MM.1S (cell line): Measurements from ENCODE around the gene TRIM54.

Experiments used
- CTCF ChIP-seq: fragments of 300-600 bp; sonication (generic); IDR thresholded peaks from 2 replicates; pipeline ENCODE4 v1.5.1; 2016; ENCODE audit warnings: antibody characterized with exemption, low read length, mixed read lengths
- EZH2 ChIP-seq: fragments of 300-600 bp; sonication (generic); optimal IDR thresholded peaks from 2 replicates; pipeline ENCODE3; 2017; ENCODE audit warnings: low read depth, mild to moderate bottlenecking, antibody characterized with exemption, low read length, mixed read lengths

GRCh38 chr2:27280826-27281225, 1.4 kb upstream of the TRIM54 start:
- no peak for TF ChIP-seq EZH2
- TF ChIP-seq CTCF, result no peak
